ENCODE results near the gene ZC3H4. TPM values are rescaled to one million over a fixed set of nuclear protein-coding genes. Genes with fewer than 3 reads are reported as not detected.
A peak's percentile ranks its signal among the peaks of the same experiment; 100 is the strongest.

ZC3H4 gene
- total RNA-seq, 1 experiment from 2014 or later, result 105 TPM

DNA sequence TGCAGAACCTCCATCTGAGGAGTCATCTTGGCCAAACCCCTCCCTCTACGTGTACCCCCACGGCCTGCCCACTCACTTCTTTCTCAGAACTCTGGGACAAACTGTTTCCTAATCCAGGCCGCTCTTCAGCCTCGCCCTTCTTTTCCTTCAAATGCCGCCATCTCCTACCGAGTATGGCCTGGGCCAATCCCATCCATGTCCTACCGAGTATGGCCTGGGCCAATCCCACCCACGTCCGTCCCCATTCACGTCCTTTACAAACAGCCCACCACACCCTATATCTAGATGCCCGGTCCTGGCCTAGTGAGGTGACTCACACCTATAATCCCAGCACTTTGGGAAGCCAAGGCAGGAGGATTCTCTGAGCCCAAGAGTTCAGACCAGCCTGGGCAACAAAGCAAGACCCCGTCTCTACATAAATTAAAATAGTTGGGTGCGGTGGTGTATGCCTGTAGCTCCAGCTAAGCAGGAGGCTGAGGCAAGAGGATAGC lies 66.3 kb downstream of the ZC3H4 start:
- Mint-ChIP-seq H3K4me1 (peaks cover 11 to 21% of the 10 kb centered on the region in 2 experiments), H3K36me3 (ENCODE audit: insufficient read depth in 1 of 3, low read depth in 3 of 3) (peaks cover 0 to 3% (median 2%) of the 10 kb centered on the region in 3 experiments; a peak in 4 of 7 replicates), H3K27me3 (ENCODE audit: low read depth) (0 out of 2 replicates have a peak, but pooled peaks cover under 1% of the 10 kb centered on the region), H3K27ac (peak overlapping the region in 1 of 3 experiments; percentile 74; a peak in 3 of 7 replicates), H3K4me3 (peak overlapping the region; percentile 99 to 100), H3K9me3 (no peaks in the 10 kb centered on the region; a peak in 1 of 5 replicates)
- no peak overlapping the region for H4K8ac ChIP-seq (replicated peaks; ENCODE audit: insufficient read length, low read depth, low read length)
- no peaks in the 10 kb centered on the region for H4K20me1 ChIP-seq (ENCODE audit: control insufficient read depth, insufficient read depth, insufficient read length)
- no peak for DNase-seq
- H3K9me3 ChIP-seq (ENCODE audit: control insufficient read depth, low read depth, low read length), result no peaks in the 10 kb centered on the region
- WGBS (ENCODE audit: extremely low coverage, insufficient read length, low lambda C conversion rate), result no CpG with 5 or more reads among the region's 13 CpGs
- H3K9ac ChIP-seq (ENCODE audit: extremely low read depth, insufficient read length, low read length), result no peak overlapping the region
- peaks cover 7% of the 10 kb centered on the region for H3K79me1 ChIP-seq (ENCODE audit: insufficient read depth, low read depth, low read length, poor library complexity, severe bottlenecking)
- H3K79me2 ChIP-seq (ENCODE audit: insufficient read depth, low read length), result no peaks in the 10 kb centered on the region
- no peak overlapping the region for H2BK12ac ChIP-seq (ENCODE audit: insufficient read length, low read depth, low read length)
- peak overlapping the region; percentile 55 for H3K4me2 ChIP-seq (ENCODE audit: insufficient read depth, insufficient read length, low read length)
- H3K27ac ChIP-seq (ENCODE audit: insufficient read length, low read depth, low read length), result no peak overlapping the region
- H3K23me2 ChIP-seq (ENCODE audit: insufficient read length, low read depth, low read length, poor library complexity, severe bottlenecking), result peaks cover 3% of the 10 kb centered on the region
- no peak overlapping the region for H3K56ac ChIP-seq (ENCODE audit: insufficient read length, low read depth, low read length)
- no peak overlapping the region for H2BK20ac ChIP-seq (ENCODE audit: low read depth, low read length, poor library complexity, severe bottlenecking)
- TF ChIP-seq, protein P1, sequence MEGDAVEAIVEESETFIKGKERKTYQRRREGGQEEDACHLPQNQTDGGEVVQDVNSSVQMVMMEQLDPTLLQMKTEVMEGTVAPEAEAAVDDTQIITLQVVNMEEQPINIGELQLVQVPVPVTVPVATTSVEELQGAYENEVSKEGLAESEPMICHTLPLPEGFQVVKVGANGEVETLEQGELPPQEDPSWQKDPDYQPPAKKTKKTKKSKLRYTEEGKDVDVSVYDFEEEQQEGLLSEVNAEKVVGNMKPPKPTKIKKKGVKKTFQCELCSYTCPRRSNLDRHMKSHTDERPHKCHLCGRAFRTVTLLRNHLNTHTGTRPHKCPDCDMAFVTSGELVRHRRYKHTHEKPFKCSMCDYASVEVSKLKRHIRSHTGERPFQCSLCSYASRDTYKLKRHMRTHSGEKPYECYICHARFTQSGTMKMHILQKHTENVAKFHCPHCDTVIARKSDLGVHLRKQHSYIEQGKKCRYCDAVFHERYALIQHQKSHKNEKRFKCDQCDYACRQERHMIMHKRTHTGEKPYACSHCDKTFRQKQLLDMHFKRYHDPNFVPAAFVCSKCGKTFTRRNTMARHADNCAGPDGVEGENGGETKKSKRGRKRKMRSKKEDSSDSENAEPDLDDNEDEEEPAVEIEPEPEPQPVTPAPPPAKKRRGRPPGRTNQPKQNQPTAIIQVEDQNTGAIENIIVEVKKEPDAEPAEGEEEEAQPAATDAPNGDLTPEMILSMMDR (conservative IDR thresholded peaks at IDR 0.05), result no peak
- no peak overlapping the region for H4K91ac ChIP-seq (ENCODE audit: insufficient read length, low read depth, low read length)
- no peak overlapping the region for H2BK5ac ChIP-seq (ENCODE audit: insufficient read length, low read length)
- H4K5ac ChIP-seq (ENCODE audit: insufficient read length, low read depth, low read length), result no peak overlapping the region
- no peak overlapping the region for H3K18ac ChIP-seq (ENCODE audit: insufficient read length, low read depth, low read length)
- no peak overlapping the region for H2BK120ac ChIP-seq (ENCODE audit: low read depth, low read length, poor library complexity, severe bottlenecking)
- H3K23ac ChIP-seq (ENCODE audit: insufficient read length, low read depth, low read length), result no peak overlapping the region
- H2AK5ac ChIP-seq (ENCODE audit: insufficient read length, low read length), result no peak overlapping the region
- H3K4ac ChIP-seq (ENCODE audit: low read depth, low read length), result no peak overlapping the region
- no peak overlapping the region; the same call in 1 of the 2 replicates for H3K14ac ChIP-seq (ENCODE audit: insufficient read depth, low read length)
- H3K27me3 ChIP-seq (ENCODE audit: insufficient read depth, low read length), result no peaks in the 10 kb centered on the region
- no peak overlapping the region for H2BK15ac ChIP-seq (ENCODE audit: low read depth, low read length)
- no peak overlapping the region for H2AFZ ChIP-seq (ENCODE audit: low read length)
- H3K4me1 ChIP-seq (ENCODE audit: insufficient read depth, low read length), result peaks cover 4% of the 10 kb centered on the region; the same call in 1 of the 2 replicates
- no peak overlapping the region for H3T11ph ChIP-seq (ENCODE audit: low read length)

All from H9 (cell line).